Activated CD4-positive, CD25-positive, alpha-beta regulatory T cell treated with anti-CD3 and anti-CD28 coated beads, Interleukin-2, amount 50 U/mL, for 24 hours (primary cell): ENCODE results near the gene RANBP3.
"Not testable (repeated sequence)": the region's sequence is repeated elsewhere in the genome, so short reads cannot be mapped to it uniquely, and the experiment has no call there.

ENCODE experiments used
- ATAC-seq, 2 donors: fragments of 150-1000 bp; cut with Tn5 transposase; one replicate each; pipeline ENCODE4 v1.10.0; 2021; ENCODE audit warnings: mild to moderate bottlenecking in 1 of 2, moderate library complexity in 1 of 2

RANBP3 gene

DNA sequence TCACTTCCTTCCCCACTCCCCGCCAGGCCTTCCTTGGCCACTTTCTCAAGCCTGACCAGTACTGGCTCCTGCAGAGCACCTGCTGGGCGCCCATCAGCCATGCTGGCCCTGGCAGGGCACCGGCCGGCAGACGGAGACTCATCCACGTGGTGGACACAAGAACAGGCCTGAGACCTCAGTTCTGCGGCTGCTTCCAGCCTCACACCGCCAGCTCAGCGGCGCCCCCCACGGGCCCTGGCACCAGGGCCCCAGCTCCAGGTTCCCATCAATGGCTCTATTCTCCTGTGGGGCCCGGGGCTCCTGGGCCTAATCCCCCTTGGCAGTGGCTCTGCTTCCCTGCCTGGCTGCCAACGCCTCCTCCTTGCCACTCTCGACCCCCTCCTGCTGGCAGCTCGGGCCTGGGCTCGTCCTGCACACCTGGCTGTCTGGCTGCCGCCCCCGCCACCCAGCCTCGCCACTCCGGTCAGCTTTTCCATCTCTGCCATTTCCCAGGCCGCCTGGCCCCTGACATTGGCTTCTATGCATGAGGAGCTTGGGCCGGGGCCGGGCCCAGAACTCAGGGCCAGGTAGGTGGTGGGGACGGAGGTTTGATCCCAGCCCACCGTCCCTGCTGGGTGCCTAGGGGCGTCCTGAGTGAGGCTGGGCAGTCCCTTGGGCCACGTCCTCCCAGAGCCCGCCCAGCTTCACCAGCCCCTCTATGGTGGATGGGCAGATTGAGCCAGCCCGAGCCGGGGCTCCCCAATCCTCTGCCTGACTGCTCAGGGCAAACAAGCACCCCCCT is 80.6 kb downstream of the RANBP3 start:
- ATAC-seq: no peak

DNA sequence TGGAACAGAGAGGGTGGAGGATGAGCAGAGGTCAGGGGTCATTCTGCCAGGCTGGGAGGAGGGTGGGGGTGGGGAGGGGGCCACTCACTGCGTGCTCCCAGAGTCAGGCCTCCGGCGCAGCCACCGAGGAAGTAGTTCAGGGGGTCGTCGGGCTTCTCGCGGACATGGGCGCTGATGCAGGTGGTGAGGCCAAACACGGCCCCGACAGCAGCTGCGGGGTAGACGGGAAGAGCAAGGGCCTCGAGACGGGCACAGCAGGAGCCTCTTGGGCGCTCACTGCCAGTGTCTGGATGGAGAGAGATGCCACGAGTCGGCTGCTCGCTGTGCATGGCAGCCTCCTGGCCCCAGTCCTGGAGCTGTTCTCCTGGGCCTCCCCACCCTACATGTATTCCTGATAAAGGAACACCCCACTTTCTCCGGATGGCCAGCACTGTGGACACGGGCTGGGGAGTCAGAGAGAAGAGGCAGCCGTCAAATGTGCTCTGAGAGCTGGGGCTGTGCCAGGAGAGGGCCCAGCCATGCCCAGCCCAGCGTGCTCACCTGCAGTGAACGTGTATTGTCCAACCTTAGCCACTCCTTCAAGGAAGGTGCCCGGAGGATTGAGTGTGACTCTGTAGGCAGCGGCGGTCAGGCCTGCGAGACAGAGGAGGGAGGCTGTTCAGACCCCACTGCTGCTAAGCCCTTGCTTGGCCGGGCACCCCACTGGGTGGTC is 81.4 kb downstream of the RANBP3 start:
- no peak for ATAC-seq

DNA sequence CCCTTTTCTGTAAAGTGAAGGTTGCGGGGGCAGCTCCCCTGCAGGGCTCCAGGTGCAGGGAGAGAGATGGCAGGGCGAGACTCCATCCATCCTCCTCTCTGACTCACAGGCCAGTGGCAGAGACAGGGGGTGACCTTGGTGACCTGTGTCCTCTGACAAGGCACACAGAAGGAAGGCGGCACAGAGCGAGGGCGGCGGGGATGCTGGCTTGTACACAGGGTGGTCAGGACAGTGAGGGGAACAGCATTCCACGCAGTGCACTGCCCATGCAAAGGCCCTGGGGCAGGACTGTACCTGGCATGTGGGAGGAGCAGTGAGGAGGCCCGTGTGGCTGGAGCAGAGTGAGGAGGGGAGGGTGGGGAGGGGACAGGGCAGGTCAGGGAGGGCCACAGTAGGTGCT is 82.0 kb downstream of the RANBP3 start:
- ATAC-seq: no peak

DNA sequence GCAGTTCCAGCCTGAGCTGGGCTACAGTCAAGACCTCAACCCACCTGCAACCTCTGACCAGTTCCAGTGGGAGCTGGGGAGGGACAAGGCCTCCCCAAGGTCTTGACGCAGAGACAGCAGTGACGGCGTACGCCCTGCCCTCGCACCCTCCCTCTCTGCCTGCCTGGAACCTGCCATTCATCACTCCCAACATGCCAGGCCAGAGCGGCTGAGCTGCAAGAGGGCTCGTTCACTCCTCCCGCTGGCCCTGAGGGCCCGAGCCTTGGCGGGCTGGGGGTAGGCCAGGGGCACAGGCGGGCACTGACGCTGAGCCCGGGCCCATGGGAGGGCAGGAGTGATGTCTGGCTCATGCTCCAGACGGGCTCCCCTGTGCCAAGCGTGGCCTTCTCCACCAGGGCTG is 82.5 kb downstream of the RANBP3 start:
- ATAC-seq: no peak

DNA sequence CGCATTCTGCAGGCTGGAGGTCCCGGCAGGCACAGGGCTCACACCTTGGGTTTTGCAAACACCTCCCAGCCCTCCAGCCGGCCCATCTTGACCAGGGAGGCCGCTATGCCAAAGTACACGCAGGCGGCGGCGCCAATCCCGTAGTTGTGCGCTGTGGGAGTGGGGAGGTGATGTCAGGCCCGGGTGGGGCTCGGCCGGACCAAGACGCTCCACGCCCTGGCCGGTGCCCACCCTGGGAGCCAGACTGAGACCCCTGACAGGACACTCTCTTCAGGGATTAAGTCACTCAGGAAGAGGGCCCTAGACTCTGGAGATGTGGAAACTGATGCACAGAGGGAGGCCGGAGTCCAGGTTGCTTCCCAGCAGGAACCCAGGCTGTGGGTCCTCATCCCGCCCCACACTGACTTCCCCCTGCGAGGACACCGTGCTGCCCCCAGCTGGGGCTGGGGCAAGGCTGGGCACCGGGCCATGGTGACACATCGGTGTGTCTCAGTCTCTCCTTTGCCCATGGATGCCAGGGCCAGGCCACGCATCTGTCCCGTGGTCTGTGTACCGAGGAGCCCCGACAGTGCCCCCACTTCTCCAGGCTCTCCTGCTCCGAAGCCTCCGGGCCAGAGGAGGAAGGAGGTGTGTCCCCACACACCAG is 83.1 kb downstream of the RANBP3 start:
- ATAC-seq: no peak

DNA sequence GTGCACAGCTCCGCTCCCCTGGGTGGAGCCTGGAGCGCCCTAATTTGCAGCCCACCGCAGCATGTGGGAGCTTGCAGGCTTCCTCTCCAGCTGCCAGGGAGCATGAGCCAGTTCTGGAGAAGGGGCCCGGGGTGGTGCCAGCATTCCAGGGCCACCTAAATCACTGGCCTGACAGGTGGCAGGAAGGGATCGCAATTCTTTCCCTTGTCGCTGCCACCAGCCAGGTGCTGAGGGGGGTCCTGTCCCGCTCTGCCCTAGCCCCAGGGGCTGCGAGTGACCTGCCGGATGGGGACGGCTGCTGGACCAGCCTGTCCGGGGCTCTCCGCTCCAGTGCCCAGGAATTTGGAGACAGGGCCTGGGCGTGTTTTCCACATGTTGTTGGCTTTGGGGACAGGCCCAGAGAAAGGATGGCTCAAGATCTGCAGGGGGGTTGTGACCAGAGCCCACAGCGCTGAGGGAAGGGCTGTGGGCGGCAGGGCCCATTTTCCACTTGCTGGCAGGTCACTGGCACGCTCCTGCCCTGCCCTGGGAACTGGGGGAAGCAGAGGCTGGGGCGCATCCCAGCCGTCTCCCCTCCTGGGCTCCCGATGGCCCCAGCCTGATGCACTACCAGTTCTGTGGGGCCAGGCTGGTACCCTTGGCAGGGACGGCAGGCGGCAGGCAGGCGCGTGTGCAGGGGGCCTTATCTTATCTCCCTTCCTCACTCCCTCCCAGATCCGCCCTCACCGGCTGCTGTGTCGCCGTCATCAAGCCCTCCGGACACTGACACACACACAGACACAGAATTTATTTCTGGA is 83.8 kb downstream of the RANBP3 start:
- no peak for ATAC-seq

DNA sequence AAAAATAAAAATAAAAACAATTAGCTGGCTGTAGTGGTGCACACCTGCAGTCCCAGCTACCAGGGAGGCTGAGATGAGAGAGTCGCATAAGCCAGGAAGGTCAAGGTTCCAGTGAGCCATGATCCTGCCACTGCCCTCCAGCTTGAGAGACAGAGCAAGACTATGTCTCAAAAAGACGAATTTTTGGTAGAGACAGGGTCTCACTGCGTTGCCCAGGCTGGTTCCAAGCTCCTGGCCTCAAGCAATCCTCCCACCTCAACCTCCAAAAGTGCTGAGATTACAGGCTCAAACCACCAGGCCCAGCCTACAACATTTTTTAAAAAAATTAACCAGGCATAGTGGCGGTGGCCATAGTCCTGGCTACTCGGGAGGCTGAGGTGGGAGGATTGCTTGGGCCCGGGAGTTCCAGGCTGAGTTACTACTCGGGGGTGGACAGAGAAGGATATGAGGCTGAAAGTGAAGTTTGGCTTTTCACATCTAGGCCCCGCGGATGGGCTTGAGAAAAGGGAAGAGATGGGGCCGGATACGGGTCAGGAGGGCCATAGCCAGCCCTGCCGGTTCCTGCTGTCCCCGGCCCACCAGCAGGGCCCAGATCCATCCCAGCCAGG is 84.5 kb downstream of the RANBP3 start:
- no peak for ATAC-seq

DNA sequence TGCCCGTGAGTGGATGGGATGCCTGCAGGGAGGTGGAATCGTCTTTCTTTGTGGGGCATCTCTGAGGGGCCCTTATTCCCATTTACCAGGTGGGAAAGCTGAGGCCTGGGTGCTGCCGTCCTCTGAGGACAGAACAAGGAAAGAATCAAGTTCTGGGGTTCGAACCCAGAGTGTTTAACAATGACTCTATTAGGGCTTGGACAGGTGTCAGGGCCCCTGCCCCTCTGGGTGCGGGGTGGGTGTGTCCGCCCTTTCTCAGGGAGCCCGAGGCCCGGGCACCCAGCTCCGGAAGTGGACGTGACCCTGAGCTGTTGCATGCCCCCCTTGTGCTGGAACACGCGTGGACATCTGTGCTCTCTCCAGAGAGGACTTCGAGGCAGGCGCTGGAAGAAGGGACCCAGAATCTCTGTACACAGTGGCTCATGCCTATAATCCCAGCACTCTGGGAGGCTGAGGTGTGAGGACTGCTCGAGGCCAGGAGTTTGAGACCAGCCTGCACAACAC is 85.1 kb downstream of the RANBP3 start:
- ATAC-seq: no peak

DNA sequence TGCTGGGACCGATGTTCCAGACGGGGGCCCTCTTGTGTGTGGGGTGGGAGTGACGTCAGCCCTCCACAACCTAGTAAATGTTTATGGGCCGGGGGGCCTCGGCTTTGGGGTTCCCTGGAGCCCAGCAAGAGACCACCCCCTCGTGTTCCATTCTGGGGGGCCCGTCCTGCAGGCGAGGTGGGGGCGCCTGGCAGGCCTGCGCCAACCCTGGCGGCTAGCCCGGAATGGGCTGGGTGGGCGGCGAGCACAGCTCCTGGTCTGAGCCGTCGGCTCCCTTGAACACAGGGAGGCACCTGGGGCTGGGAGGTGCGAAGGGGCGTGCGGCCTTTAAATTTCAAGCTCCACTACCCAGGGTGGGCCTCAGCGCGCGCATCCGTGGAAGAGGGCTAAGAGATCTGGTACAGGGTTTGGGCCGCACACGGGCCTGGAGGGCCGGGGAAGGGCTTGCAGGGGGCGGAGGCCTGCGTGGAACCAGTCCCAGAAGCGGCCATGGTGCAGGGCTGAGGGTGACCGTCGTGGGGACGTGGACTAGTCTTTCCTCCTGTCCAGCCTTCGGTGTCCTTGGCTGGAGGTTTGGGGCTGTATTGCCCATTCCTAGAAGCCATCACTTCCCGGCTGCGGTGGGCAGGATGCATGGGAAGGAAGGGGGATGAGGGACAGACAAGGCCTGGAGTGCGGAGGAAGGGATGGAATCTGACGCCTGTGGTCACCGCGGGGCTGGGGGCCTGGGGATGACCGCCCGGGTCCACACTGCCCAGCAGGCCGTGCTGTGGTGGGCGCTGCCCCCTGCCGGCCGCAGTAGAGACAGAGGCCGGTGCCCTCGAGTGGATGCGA is 85.8 kb downstream of the RANBP3 start:
- ATAC-seq: peak in 1 of 2 donors; percentile 5

DNA sequence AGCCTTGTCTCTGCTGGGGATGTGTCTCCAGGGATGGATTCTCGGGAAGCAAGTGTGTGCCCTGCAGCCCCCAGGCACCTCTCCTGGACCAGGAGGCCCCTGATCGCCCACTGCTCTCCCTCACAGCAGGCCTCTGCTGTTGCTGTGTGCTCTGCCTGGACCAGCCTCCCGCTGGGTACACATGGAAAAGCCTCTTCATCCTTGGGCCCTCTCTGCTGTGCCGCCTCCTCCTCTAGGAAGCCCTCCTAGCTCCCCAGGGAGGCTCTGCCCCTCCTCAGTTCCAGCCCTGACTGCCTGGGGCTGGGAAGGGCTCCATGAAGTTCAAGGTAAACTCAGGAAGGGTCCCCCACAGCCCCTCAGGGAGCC is 86.4 kb downstream of the RANBP3 start:
- ATAC-seq: no peak

DNA sequence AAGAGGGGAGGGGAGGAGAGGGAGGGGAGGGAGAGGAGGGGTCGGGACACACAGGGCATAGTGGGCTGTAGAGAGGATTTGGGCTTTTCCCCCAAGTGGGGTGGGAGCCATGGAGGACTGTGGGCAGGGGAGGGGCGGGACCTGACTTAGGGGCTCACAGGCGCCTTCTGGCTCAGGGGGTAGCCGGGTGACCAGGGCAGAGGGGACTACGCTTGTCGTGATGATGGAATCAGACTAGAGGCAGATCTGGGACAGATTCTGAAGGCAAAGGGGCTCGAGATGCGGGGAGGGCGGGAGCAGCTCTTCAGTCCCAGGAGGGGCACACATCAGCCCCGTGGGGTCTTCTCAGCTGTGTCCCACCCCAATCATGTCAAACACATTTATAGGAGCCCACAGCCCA is 87.8 kb downstream of the RANBP3 start:
- peak in 1 of 2 donors; percentile 9 for ATAC-seq

DNA sequence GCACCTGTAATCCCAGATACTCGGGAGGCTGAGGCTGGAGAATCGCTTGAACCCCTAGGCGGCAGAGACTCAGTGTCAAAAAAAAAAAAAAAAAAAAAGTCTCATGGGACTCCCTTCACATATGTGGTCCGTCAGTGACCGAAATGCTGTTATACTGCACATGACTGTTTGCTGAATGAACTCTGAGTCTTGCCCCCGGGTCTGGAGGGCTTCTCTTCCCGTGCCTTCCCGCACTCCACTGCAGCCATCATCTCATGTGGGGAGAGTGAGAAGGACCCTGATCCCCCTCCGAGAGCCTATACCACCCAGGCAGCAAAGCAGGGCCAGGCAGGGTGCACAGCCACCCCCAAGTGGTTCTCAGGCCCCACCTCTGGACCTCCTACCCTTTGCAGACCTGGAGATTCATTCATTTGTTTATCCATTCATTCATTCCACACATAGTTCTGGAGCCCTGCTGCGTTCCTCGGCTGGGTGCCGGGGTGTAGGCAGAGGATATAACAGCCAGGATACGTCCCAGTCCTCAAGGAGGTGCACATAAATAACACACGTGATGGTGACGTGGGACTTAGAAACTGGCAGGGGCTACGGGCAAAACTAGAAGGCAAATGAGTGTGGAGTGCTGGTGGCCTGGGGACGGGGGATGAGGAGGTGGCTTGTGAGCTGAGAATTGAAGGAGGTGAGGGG is 88.5 kb downstream of the RANBP3 start:
- ATAC-seq: no peak

DNA sequence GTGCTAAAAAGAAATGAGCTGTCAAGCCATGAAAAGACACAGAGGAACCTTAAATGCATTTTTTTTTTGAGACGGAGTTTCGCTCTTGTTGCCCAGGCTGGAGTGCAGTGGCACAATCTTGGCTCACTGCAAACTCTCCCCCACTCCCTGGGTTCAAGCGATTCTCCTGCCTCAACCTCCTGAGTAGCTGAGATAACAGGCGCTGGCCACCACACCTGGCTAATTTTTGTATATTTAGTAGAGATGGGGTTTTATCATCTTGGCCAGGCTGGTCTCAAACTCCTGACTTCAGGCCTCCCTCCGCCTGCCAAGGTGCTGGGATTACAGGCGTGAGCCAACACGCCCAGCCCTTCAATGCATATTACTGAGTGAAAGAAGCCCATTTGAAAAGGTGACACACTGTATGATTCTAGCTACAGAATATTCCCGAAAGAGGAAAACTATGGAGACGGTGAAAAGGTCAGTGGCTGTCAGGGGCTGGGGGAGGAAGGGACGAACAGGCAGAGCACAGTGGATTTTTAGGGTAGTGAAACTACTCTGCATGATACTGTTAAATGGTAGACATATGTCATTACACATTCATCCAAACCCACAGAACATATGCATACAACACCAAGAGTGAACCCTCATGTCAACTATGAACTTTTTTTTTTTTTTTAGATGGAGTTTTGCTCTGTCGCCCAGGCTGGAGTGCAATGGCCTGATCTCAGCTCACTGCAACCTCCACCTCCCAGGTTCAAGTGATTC is 93.7 kb downstream of the RANBP3 start:
- not testable (repeated sequence) for ATAC-seq

DNA sequence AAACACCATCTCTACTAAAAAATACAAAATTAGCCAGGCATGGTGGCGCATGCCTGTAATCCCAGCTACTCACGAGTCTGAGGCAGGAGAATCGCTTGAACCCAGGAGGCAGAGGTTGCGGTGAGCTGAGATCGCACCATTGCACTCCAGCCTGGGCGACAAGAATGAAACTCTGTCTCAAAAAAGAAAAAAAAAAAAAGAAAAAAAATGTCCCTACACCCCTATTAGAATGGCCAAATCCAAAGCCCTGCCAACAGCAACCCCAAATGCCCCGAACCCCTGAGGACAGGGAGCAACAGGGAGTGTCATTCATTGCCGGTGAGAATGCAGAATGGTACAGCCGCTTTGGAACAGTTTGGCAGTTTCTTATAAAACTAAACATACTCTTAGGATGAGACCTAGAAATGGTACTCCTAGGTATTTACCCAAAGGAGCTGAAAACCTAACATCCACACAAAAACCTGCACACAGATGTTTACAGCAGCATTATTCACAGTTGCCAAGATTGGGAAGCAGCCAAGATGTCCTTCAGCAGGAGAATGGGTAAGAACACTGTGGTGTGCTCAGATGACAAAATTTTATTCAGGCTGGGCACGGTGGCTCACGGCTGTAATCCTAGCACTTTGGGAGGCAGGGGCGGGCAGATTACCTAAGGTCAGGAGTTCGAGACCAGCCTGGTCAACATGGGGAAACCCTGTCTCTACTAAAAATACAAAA is 94.6 kb downstream of the RANBP3 start:
- ATAC-seq: not testable (repeated sequence)

DNA sequence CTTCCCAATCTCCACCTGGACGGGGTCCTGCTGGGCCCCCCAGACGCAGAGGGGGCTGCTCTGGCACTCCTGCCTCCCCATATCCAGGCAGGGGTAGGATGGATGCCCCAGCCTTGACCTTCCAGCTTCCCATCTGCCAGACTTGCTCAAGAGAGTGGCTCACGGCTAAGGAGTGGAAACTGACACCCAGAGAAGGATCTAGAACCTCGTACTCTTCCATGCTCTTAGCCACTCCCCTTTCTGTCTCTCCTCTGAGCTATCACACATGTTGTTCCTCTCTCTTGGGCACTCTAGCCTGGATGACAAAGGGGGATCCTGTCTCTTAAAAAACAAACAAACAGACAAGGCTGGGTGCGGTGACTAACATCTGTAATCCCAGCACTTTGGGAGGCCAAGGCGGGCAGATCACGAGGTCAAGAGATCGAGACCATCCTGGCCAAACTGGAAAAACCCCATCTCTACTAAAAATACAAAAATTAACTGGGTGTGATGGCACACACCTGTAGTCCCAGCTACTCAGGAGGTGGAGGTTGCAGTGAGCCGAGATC is 95.4 kb downstream of the RANBP3 start:
- ATAC-seq: no peak

DNA sequence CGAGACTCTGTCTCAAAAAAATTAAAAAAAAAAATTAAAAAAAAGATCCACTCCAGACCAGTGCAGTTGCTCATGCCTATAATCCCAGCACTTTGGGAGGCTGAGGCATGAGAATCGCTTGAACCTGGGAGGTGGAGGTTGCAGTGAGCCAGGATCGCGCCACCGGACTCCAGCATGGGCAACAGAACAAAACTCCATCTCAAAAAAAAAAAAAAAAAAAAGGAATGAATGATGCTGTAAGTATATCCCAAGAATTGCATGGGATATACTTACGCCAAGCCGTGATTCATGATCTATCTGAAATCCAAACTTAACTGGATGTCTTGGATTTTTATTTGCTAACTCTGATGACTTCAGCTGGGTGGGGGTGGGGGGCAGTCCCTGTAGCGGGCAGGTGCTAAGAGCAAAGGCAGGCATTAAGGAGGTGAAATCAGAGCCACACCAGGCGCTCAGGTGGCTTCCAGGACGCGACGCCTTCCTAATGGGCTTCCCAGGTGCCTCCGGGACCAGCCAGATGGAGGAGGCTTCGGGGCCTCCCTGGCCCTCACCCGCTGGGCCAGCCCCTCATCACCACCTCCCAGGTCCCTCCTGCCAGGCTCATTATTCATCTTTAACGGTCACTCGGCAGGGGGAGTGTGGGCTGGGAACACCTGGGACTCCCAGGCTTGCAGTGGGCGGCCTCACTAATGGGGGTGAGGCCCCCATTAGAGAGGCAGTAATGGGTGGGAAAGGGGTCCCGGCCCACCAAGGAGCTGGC is 96.2 kb downstream of the RANBP3 start:
- no peak for ATAC-seq

DNA sequence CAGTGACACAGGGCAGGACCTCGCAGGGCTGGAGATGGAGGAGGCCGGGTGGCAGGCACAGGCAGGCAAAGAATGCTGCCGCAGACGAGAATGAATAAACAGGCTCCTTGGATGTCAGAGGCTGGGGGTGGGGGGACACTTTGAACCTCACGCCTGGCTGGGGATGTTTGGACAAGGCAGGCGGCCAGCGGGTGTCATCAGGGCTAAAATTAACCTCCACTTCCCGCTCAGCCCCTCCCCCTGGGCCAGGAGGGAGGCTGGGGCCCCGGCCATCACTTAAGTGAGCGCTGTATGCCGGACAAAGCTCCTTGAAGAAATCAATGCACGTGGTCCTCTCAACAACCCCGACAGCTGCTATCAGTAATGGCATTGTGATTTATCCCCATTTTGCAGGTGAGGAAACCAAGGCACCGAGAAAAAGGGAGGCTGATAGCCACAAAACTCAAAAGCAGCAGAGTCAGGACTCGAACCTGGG is 97.3 kb downstream of the RANBP3 start:
- ATAC-seq: no peak

DNA sequence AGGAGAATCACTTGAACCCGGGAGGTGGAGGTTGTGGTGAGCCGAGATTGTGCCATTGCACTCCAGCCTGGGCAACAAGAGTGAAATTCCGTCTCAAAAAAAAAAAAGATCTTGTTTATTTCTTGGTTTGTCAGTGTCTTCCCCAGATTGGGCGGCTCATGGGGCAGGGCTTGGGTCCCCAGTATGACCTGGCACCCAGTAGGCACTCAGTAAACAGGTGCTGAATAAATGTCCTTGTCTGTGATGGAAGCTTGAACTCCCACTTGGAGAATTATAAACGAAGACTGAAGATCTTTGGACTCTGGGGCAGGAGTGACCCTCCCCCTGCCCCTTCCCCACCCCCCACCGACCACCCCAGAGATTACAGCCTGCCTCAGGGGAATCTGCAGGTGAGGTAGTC is 97.7 kb downstream of the RANBP3 start:
- no peak for ATAC-seq
